ENCODE results near the gene SLIT3. TPM values are rescaled to one million over a fixed set of nuclear protein-coding genes. Genes with fewer than 3 reads are reported as not detected.

SLIT3 gene
- total and polyA plus RNA-seq, 9 of the 15 experiments (the other 6 are each of a cell fraction or from before 2014, with no cell fraction given), result 0.01 to 0.04 TPM; not detected in 7

- no peak overlapping the region for H3K4me3 ChIP-seq
- H3K9me3 ChIP-seq (replicated peaks; ENCODE audit: control insufficient read depth, insufficient read depth, low read depth, low read length), result no peaks in the 10 kb centered on the region
- TF ChIP-seq, protein P1, sequence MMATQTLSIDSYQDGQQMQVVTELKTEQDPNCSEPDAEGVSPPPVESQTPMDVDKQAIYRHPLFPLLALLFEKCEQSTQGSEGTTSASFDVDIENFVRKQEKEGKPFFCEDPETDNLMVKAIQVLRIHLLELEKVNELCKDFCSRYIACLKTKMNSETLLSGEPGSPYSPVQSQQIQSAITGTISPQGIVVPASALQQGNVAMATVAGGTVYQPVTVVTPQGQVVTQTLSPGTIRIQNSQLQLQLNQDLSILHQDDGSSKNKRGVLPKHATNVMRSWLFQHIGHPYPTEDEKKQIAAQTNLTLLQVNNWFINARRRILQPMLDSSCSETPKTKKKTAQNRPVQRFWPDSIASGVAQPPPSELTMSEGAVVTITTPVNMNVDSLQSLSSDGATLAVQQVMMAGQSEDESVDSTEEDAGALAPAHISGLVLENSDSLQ (IDR thresholded peaks at IDR 0.05), result no peak
- no peak for TF ChIP-seq DPF2 (IDR thresholded peaks at IDR 0.05)
- TF ChIP-seq SMARCA4 (IDR thresholded peaks at IDR 0.05), result no peak
- TF ChIP-seq SNIP1 (IDR thresholded peaks at IDR 0.05; ENCODE audit: low read depth), result no peak
- no peak for TF ChIP-seq SIX5 (IDR thresholded peaks at IDR 0.05; ENCODE audit: borderline replicate concordance in 1 of 2, insufficient read depth in 1 of 2, low read depth in 1 of 2, low read length in 2 of 2)
- no peak for TF ChIP-seq PHTF2 (CRISPR knock-in tag; IDR thresholded peaks at IDR 0.05)
- TF ChIP-seq CBX1 (IDR thresholded peaks at IDR 0.05; ENCODE audit: low read depth), result no peak
- no peak for TF ChIP-seq ZNF12 (CRISPR knock-in tag; IDR thresholded peaks at IDR 0.05)
- no peak for TF ChIP-seq GABPB2 (CRISPR knock-in tag; conservative IDR thresholded peaks at IDR 0.05)
- no peak for TF ChIP-seq ZNF354B (CRISPR knock-in tag; IDR thresholded peaks at IDR 0.05)
- TF ChIP-seq ZNF124 (CRISPR knock-in tag; IDR thresholded peaks at IDR 0.05), result no peak
- TF ChIP-seq, protein P2, sequence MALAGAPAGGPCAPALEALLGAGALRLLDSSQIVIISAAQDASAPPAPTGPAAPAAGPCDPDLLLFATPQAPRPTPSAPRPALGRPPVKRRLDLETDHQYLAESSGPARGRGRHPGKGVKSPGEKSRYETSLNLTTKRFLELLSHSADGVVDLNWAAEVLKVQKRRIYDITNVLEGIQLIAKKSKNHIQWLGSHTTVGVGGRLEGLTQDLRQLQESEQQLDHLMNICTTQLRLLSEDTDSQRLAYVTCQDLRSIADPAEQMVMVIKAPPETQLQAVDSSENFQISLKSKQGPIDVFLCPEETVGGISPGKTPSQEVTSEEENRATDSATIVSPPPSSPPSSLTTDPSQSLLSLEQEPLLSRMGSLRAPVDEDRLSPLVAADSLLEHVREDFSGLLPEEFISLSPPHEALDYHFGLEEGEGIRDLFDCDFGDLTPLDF (CRISPR knock-in tag; IDR thresholded peaks at IDR 0.05), result no peak
- TF ChIP-seq ZNF347 (CRISPR knock-in tag; IDR thresholded peaks at IDR 0.05; ENCODE audit: low read depth), result no peak
- no peak for TF ChIP-seq MEIS2 (IDR thresholded peaks at IDR 0.05; ENCODE audit: partially characterized antibody)
- TF ChIP-seq TCF3 (CRISPR knock-in tag; IDR thresholded peaks at IDR 0.05), result no peak
- no peak for TF ChIP-seq FOXK2 (conservative IDR thresholded peaks at IDR 0.05 in 1 of 2, IDR thresholded peaks at IDR 0.05 in 1 of 2; ENCODE audit: low read depth in 2 of 2)
- no peak overlapping the region for H3K27ac ChIP-seq (ENCODE audit: extremely low read depth, low read depth, low read length)
- no peaks in the 10 kb centered on the region for H4K20me1 ChIP-seq (replicated peaks; ENCODE audit: control insufficient read depth, insufficient read depth, low read length)
- no peak for DNase-seq (ENCODE audit: extremely low read depth in 1 of 4, low spot score in 3 of 4)
- in situ Hi-C loops (cut with MboI), result no loop called here
- H3K79me2 ChIP-seq (ENCODE audit: control insufficient read depth, insufficient read depth, low read length), result no peaks in the 10 kb centered on the region
- no peak overlapping the region for H3K9ac ChIP-seq (ENCODE audit: insufficient read depth in 1 of 2, low read depth in 2 of 2, low read length in 2 of 2)
- no peaks in the 10 kb centered on the region for H3K36me3 ChIP-seq (ENCODE audit: control insufficient read depth, insufficient read depth, low read length)
- ChIA-PET CTCF (ENCODE audit: low intra/inter-chr PET ratio) (no interaction called here), POLR2A (interaction anchor here (1.3 kb wide), 1 partner anchor 22 kb away, joined by 3 read pairs; no protein-coding TSS in a partner anchor)
- intact Hi-C loops (cut with micrococcal nuclease), result no loop called here
- no peak for FAIRE-seq
- no TSS peak for BruUV-seq (replicated peaks)
- ATAC-seq, result no peak
- H3K4me2 ChIP-seq (ENCODE audit: insufficient read depth, low read length), result no peak overlapping the region
- 9% methylated on average over 4 of the region's 4 CpGs for WGBS (ENCODE audit: insufficient coverage, low coverage, missing lambda C conversion rate)
- H3K4me1 ChIP-seq (replicated peaks in 1 of 2; ENCODE audit: control insufficient read depth in 2 of 2, insufficient read depth in 2 of 2, low read length in 2 of 2), result peaks cover 0 to 16% of the 10 kb centered on the region in 2 experiments; a peak in 2 of 5 replicates
- H3K27me3 ChIP-seq (ENCODE audit: control insufficient read depth in 2 of 2, insufficient read depth in 2 of 2, low read length in 2 of 2), result peaks cover 13 to 30% of the 10 kb centered on the region in 2 experiments
- H3K9me1 ChIP-seq (ENCODE audit: control insufficient read depth, insufficient read depth, low read length), result no peaks in the 10 kb centered on the region
- no peak overlapping the region for H2AFZ ChIP-seq (ENCODE audit: low read depth, low read length)
These were observed 484.3 kb downstream of the SLIT3 start for GRCh38 chr5:168816661-168817060.
